HepG2 (cell line): ENCODE results near the gene LMTK2. TPM values are rescaled to one million over a fixed set of nuclear protein-coding genes. Genes with fewer than 3 reads are reported as not detected.

ENCODE experiments used
- CHCHD3 ChIP-seq: sonication (generic); formaldehyde crosslinking; IDR thresholded peaks from 2 replicates; pipeline ENCODE4 v1.8.0; 2022; ENCODE audit warnings: mild to moderate bottlenecking, missing genetic modification reagents, moderate library complexity
- GABPA ChIP-seq, 2 experiments: IDR thresholded peaks; 2 replicates each; pipeline ENCODE4 v1.6.1; 2011 to 2016; ENCODE audit warnings: low read depth in 2 of 2, low read length in 1 of 2, missing biosample characterization in 1 of 2, missing genetic modification characterization in 1 of 2
- MED13 ChIP-seq: sonication (generic); formaldehyde crosslinking; IDR thresholded peaks from 2 replicates; pipeline ENCODE4 v1.5.0; 2020; ENCODE audit warnings: missing genetic modification reagents
- RAD51 ChIP-seq: fragments of 450-650 bp; IDR thresholded peaks from 2 replicates; pipeline ENCODE4 v1.6.1; 2016; ENCODE audit warnings: borderline replicate concordance
- RBM39 ChIP-seq: fragments of 200-400 bp; formaldehyde crosslinking; IDR thresholded peaks from one replicate; pipeline ENCODE4 v1.6.1; 2018; ENCODE audit warnings: antibody characterized with exemption, mild to moderate bottlenecking, low read depth, low read length; ENCODE audit not compliant: poor library complexity, severe bottlenecking
- RFXAP ChIP-seq: sonication (generic); formaldehyde crosslinking; IDR thresholded peaks from 2 replicates; pipeline ENCODE4 v1.4.0; 2020; ENCODE audit warnings: missing genetic modification reagents, borderline replicate concordance
- SIN3A ChIP-seq: IDR thresholded peaks from 2 replicates; pipeline ENCODE4 v1.6.1; 2011; ENCODE audit warnings: low read depth, mild to moderate bottlenecking, control low read depth, low read length, borderline replicate concordance
- SRSF4 ChIP-seq: fragments of 200-400 bp; formaldehyde crosslinking; IDR thresholded peaks from one replicate; pipeline ENCODE4 v1.6.1; 2018; ENCODE audit warnings: mild to moderate bottlenecking, low read depth, low read length, moderate library complexity; ENCODE audit not compliant: poor library complexity, severe bottlenecking
- TEAD2 ChIP-seq: sonication (generic); formaldehyde crosslinking; IDR thresholded peaks from 2 replicates; pipeline ENCODE4 v1.9.0; 2021; ENCODE audit warnings: missing genetic modification reagents
- TOPORS ChIP-seq: sonication (generic); formaldehyde crosslinking; IDR thresholded peaks from 2 replicates; pipeline ENCODE4 v1.8.0; 2023; ENCODE audit warnings: mild to moderate bottlenecking, missing genetic modification reagents
- XBP1 ChIP-seq: sonication (generic); formaldehyde crosslinking; IDR thresholded peaks from 2 replicates; pipeline ENCODE4 v1.5.0; 2020; ENCODE audit warnings: missing genetic modification reagents
- YEATS4 ChIP-seq: sonication (generic); formaldehyde crosslinking; IDR thresholded peaks from 2 replicates; pipeline ENCODE4 v1.4.0; 2020; ENCODE audit warnings: missing genetic modification reagents, borderline replicate concordance
- ZFP36 ChIP-seq: fragments of 150-350 bp; IDR thresholded peaks from 2 replicates; pipeline ENCODE4 v1.6.1; 2018; ENCODE audit warnings: borderline replicate concordance, low read length, low read depth; ENCODE audit not compliant: partially characterized antibody
- ZNF136 ChIP-seq: sonication (generic); formaldehyde crosslinking; IDR thresholded peaks from 2 replicates; pipeline ENCODE4 v1.8.1; 2022; ENCODE audit warnings: low read depth, mild to moderate bottlenecking, moderate library complexity, missing genetic modification reagents
- ZNF468 ChIP-seq: sonication (generic); formaldehyde crosslinking; IDR thresholded peaks from 2 replicates; pipeline ENCODE4 v1.8.0; 2022; ENCODE audit warnings: mild to moderate bottlenecking, moderate library complexity, missing genetic modification reagents
- ZNF749 ChIP-seq: sonication (generic); formaldehyde crosslinking; IDR thresholded peaks from 2 replicates; pipeline ENCODE4 v1.8.0; 2022; ENCODE audit warnings: mild to moderate bottlenecking, missing genetic modification reagents, moderate library complexity, borderline replicate concordance
- polyA plus RNA-seq, 8 experiments: library from polyadenylated mRNA; depleted of rRNA in 3 of 8; stranded (reverse) in 7 of 8; unstranded in 1 of 8; fragments of >200 nt; fragmentation: Illumina TruSeq in 4 of 8; extraction: Trizol in 4 of 8; gene quantifications; 2 replicates each; pipeline versions ENCODE4 v1.2.1 to v1.2.3, GENCODE V29; 2011 to 2016; ENCODE audit warnings: low read depth in 4 of 8, missing spikeins in 1 of 8, mixed read lengths in 1 of 8; ENCODE audit not compliant: insufficient read depth in 1 of 8
- total RNA-seq, 5 experiments: library from RNA; depleted of rRNA; stranded (reverse); fragments of >200 nt; fragmentation: Illumina TruSeq; extraction: Trizol; gene quantifications; 2 replicates each; pipeline ENCODE4 v1.2.3, GENCODE V29; 2016; ENCODE audit warnings: low read depth in 1 of 5
- TF ChIP-seq, protein P1 (sequence below): sonication (generic); formaldehyde crosslinking; IDR thresholded peaks from 2 replicates; pipeline ENCODE4 v1.5.1; 2020; ENCODE audit warnings: mild to moderate bottlenecking, moderate library complexity, missing genetic modification reagents
- TF ChIP-seq, protein P2 (sequence below): sonication (generic); formaldehyde crosslinking; IDR thresholded peaks from 2 replicates; pipeline ENCODE4 v1.9.0; 2021; ENCODE audit warnings: mild to moderate bottlenecking, missing genetic modification reagents
- TF ChIP-seq, protein P3 (sequence below): sonication (generic); formaldehyde crosslinking; IDR thresholded peaks from 2 replicates; pipeline ENCODE4 v1.5.0; 2020; ENCODE audit warnings: missing genetic modification reagents

The LMTK2 gene
- total and polyA plus RNA-seq, 2 of the 13 experiments (the other 11 are each of a cell fraction or from before 2014, with no cell fraction given) = 9.5 to 11.7 TPM

DNA sequence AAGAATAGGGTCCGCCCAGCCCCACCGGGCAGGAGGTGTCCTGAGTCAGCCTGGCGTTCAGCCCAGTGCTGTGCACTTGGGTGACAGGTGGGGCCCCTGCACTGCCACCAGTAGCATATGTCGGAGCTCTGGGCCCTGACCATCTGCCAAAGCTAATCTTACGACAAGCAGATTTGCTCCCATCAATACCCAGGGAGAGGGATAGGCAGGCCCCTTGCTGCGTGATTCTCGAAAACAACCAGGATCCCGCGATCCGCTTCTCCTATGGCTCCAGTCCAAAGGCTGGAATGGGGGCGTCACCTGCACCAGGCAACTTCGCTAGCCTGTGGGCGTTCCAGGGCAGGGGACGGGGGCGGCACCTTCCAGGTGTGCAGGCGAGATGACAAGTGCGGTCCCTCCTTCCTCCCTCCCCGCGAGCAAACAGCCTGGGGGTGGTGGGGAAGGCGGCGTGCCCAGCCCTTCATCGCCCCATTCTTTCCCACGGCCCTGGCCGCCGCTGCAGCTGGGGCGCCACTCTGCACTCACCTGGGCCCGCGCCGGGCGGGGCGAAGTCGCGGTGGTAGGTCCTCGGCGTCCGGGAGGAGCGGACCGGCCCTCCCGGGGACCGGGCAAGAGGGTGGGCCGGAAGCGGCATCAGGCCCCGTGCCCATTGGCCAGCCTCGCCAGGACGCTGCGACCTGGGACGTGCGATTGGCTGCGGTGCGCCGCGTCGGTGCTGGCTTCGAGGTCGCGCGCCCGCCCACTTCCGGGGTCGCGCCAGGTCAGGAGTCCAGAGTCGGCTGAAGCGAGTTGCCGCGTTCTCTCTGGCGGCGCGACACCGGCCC lies 145.2 kb downstream of the LMTK2 start, which contains the start of gene TECPR1 (continued):
- TF ChIP-seq, protein P1, sequence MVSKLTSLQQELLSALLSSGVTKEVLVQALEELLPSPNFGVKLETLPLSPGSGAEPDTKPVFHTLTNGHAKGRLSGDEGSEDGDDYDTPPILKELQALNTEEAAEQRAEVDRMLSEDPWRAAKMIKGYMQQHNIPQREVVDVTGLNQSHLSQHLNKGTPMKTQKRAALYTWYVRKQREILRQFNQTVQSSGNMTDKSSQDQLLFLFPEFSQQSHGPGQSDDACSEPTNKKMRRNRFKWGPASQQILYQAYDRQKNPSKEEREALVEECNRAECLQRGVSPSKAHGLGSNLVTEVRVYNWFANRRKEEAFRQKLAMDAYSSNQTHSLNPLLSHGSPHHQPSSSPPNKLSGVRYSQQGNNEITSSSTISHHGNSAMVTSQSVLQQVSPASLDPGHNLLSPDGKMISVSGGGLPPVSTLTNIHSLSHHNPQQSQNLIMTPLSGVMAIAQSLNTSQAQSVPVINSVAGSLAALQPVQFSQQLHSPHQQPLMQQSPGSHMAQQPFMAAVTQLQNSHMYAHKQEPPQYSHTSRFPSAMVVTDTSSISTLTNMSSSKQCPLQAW (CRISPR knock-in tag) = peak; percentile 41; the same call in 1 of the 2 replicates
- TF ChIP-seq YEATS4 (CRISPR knock-in tag) = peak; percentile 89
- no peak for TF ChIP-seq TEAD2
- TF ChIP-seq GABPA (IDR thresholded peaks at IDR 0.05; ENCODE audit: low read depth, low read length) = peak; percentile 89
- peak; percentile 82 for TF ChIP-seq GABPA (CRISPR knock-in tag; IDR thresholded peaks at IDR 0.05; ENCODE audit: low read depth)
- 0 out of 2 replicates have a peak, but pooled peaks have one; percentile 50 for TF ChIP-seq ZNF468 (CRISPR knock-in tag)
- TF ChIP-seq ZNF749 (CRISPR knock-in tag) = no peak
- TF ChIP-seq SIN3A = 0 out of 2 replicates have a peak, but pooled peaks have one; percentile 18
- no peak for TF ChIP-seq TOPORS (CRISPR knock-in tag)
- TF ChIP-seq RBM39 = no peak
- TF ChIP-seq ZNF136 (CRISPR knock-in tag) = no peak
- TF ChIP-seq CHCHD3 (CRISPR knock-in tag) = no peak
- TF ChIP-seq MED13 (CRISPR knock-in tag) = no peak
- TF ChIP-seq, protein P2, sequence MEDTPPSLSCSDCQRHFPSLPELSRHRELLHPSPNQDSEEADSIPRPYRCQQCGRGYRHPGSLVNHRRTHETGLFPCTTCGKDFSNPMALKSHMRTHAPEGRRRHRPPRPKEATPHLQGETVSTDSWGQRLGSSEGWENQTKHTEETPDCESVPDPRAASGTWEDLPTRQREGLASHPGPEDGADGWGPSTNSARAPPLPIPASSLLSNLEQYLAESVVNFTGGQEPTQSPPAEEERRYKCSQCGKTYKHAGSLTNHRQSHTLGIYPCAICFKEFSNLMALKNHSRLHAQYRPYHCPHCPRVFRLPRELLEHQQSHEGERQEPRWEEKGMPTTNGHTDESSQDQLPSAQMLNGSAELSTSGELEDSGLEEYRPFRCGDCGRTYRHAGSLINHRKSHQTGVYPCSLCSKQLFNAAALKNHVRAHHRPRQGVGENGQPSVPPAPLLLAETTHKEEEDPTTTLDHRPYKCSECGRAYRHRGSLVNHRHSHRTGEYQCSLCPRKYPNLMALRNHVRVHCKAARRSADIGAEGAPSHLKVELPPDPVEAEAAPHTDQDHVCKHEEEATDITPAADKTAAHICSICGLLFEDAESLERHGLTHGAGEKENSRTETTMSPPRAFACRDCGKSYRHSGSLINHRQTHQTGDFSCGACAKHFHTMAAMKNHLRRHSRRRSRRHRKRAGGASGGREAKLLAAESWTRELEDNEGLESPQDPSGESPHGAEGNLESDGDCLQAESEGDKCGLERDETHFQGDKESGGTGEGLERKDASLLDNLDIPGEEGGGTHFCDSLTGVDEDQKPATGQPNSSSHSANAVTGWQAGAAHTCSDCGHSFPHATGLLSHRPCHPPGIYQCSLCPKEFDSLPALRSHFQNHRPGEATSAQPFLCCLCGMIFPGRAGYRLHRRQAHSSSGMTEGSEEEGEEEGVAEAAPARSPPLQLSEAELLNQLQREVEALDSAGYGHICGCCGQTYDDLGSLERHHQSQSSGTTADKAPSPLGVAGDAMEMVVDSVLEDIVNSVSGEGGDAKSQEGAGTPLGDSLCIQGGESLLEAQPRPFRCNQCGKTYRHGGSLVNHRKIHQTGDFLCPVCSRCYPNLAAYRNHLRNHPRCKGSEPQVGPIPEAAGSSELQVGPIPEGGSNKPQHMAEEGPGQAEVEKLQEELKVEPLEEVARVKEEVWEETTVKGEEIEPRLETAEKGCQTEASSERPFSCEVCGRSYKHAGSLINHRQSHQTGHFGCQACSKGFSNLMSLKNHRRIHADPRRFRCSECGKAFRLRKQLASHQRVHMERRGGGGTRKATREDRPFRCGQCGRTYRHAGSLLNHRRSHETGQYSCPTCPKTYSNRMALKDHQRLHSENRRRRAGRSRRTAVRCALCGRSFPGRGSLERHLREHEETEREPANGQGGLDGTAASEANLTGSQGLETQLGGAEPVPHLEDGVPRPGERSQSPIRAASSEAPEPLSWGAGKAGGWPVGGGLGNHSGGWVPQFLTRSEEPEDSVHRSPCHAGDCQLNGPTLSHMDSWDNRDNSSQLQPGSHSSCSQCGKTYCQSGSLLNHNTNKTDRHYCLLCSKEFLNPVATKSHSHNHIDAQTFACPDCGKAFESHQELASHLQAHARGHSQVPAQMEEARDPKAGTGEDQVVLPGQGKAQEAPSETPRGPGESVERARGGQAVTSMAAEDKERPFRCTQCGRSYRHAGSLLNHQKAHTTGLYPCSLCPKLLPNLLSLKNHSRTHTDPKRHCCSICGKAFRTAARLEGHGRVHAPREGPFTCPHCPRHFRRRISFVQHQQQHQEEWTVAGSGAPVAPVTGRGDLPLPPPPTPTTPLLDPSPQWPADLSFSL (CRISPR knock-in tag) = no peak
- TF ChIP-seq RFXAP (CRISPR knock-in tag) = peak; percentile 89
- TF ChIP-seq XBP1 = no peak
- no peak for TF ChIP-seq RAD51
- TF ChIP-seq ZFP36 = no peak
- TF ChIP-seq, protein P3, sequence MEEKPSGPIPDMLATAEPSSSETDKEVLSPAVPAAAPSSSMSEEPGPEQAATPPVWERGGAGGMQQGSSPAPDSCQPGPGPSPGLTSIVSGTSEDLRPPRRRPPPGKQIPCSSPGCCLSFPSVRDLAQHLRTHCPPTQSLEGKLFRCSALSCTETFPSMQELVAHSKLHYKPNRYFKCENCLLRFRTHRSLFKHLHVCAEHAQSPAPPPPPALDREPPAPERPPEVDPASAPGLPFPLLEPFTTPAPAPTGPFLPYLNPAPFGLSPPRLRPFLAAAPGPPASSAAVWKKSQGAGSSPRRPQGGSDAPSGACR = 0 out of 2 replicates have a peak, but pooled peaks have one; percentile 87
- TF ChIP-seq SRSF4 = no peak
